HEK293 (cell line): ENCODE results near the gene FCER2.

Source experiments
- CTCF ChIA-PET: fragments of 350-600 bp; formaldehyde crosslinking; extraction: SDS; loops from one replicate; lab custom pipeline; 2021; ENCODE audit warnings: antibody characterized with exemption; lab: Yijun Ruan, JAX
- POLR2A ChIA-PET: fragments of 300-600 bp; formaldehyde crosslinking; extraction: SDS; loops from one replicate; lab custom pipeline; 2020; ENCODE audit warnings: antibody characterized with exemption, inconsistent platforms; lab: Yijun Ruan, JAX
- H3K27ac ChIP-seq: fragments of 200-500 bp; sonication (Bioruptor generic); 2 replicates; pipeline ENCODE4 v1.5.1; 2014; ENCODE audit warnings: low read depth, low read length, control low read depth, inconsistent platforms; ENCODE audit errors: extremely low read depth
- H3K36me3 ChIP-seq, 2 experiments: fragments of 200-500 bp in 1 of 2; sonication (Bioruptor generic) in 1 of 2; 1 replicate in 1 of 2; 2 replicates in 1 of 2; pipeline ENCODE4 v1.5.1; 2014 to 2017; ENCODE audit warnings: inconsistent platforms in 2 of 2, low read length in 2 of 2; ENCODE audit not compliant: control insufficient read depth in 2 of 2, insufficient read depth in 1 of 2
- H3K4me1 ChIP-seq: fragments of 200-500 bp; sonication (Bioruptor generic); 2 replicates; pipeline ENCODE4 v1.5.1; 2014; ENCODE audit warnings: mild to moderate bottlenecking, low read length, inconsistent platforms; ENCODE audit not compliant: control insufficient read depth, insufficient read depth
- H3K4me3 ChIP-seq: 2 replicates; pipeline ENCODE4 v1.5.1; 2011; ENCODE audit warnings: low read depth, mild to moderate bottlenecking, control low read depth, low read length, moderate library complexity
- H3K9me3 ChIP-seq: fragments of 200-500 bp; sonication (Bioruptor generic); 2 replicates; pipeline ENCODE4 v1.5.1; 2014; ENCODE audit warnings: low read depth, low read length, inconsistent platforms; ENCODE audit not compliant: control insufficient read depth, insufficient read depth
- GLIS2 ChIP-seq: fragments of 450-650 bp; formaldehyde crosslinking; IDR thresholded peaks from 2 replicates; pipeline ENCODE4 v1.5.1; 2016; ENCODE audit warnings: missing biosample characterization, missing genetic modification characterization
- KLF1 ChIP-seq: fragments of 450-650 bp; formaldehyde crosslinking; IDR thresholded peaks from 2 replicates; pipeline ENCODE4 v1.5.1; 2016; ENCODE audit warnings: missing biosample characterization, missing genetic modification characterization
- MYNN ChIP-seq: fragments of 450-650 bp; formaldehyde crosslinking; IDR thresholded peaks from 2 replicates; pipeline ENCODE4 v1.5.1; 2016; ENCODE audit warnings: missing biosample characterization, missing genetic modification characterization, borderline replicate concordance
- SCRT2 ChIP-seq: fragments of 450-650 bp; formaldehyde crosslinking; IDR thresholded peaks from 2 replicates; pipeline ENCODE4 v1.5.1; 2016; ENCODE audit warnings: missing biosample characterization, missing genetic modification characterization
- SETDB1 ChIP-seq: IDR thresholded peaks from one replicate; pipeline ENCODE4 v1.6.1; 2017; ENCODE audit warnings: mild to moderate bottlenecking, low read length, moderate library complexity, mixed read lengths; ENCODE audit not compliant: insufficient read length
- ZFP69B ChIP-seq: fragments of 450-650 bp; formaldehyde crosslinking; IDR thresholded peaks from 2 replicates; pipeline ENCODE4 v1.5.1; 2016; ENCODE audit warnings: missing biosample characterization, missing genetic modification characterization
- ZNF175 ChIP-seq: fragments of 450-650 bp; formaldehyde crosslinking; IDR thresholded peaks from 2 replicates; pipeline ENCODE4 v1.5.1; 2016; ENCODE audit warnings: missing biosample characterization, missing genetic modification characterization
- ZNF202 ChIP-seq: fragments of 450-650 bp; formaldehyde crosslinking; IDR thresholded peaks from 2 replicates; pipeline ENCODE4 v1.5.1; 2016; ENCODE audit warnings: missing biosample characterization, missing genetic modification characterization, borderline replicate concordance
- ZNF239 ChIP-seq: fragments of 450-650 bp; formaldehyde crosslinking; IDR thresholded peaks from 2 replicates; pipeline ENCODE4 v1.5.1; 2016; ENCODE audit warnings: missing biosample characterization, missing genetic modification characterization
- ZNF302 ChIP-seq: fragments of 450-650 bp; formaldehyde crosslinking; IDR thresholded peaks from 2 replicates; pipeline ENCODE4 v1.5.1; 2016; ENCODE audit warnings: missing biosample characterization, missing genetic modification characterization, low read depth
- ZNF335 ChIP-seq: fragments of 450-650 bp; formaldehyde crosslinking; conservative IDR thresholded peaks from 2 replicates; pipeline ENCODE4 v1.5.1; 2016; ENCODE audit warnings: missing biosample characterization, missing genetic modification characterization
- ZNF391 ChIP-seq: fragments of 450-650 bp; formaldehyde crosslinking; IDR thresholded peaks from 2 replicates; pipeline ENCODE4 v1.5.1; 2016; ENCODE audit warnings: low read depth, missing biosample characterization, missing genetic modification characterization, borderline replicate concordance
- ZNF426 ChIP-seq: fragments of 450-650 bp; formaldehyde crosslinking; IDR thresholded peaks from 2 replicates; pipeline ENCODE4 v1.5.1; 2017; ENCODE audit warnings: missing biosample characterization, missing genetic modification characterization, mild to moderate bottlenecking, inconsistent platforms, moderate library complexity
- ZNF433 ChIP-seq: fragments of 450-650 bp; formaldehyde crosslinking; IDR thresholded peaks from 2 replicates; pipeline ENCODE4 v1.5.1; 2016; ENCODE audit warnings: missing biosample characterization, missing genetic modification characterization, low read depth
- ZNF473 ChIP-seq: fragments of 450-650 bp; formaldehyde crosslinking; IDR thresholded peaks from 2 replicates; pipeline ENCODE4 v1.5.1; 2017; ENCODE audit warnings: missing biosample characterization, missing genetic modification characterization
- ZNF501 ChIP-seq: fragments of 450-650 bp; formaldehyde crosslinking; IDR thresholded peaks from 2 replicates; pipeline ENCODE4 v1.5.1; 2016; ENCODE audit warnings: missing biosample characterization, missing genetic modification characterization
- ZNF580 ChIP-seq: fragments of 450-650 bp; formaldehyde crosslinking; IDR thresholded peaks from 2 replicates; pipeline ENCODE4 v1.5.1; 2016; ENCODE audit warnings: missing biosample characterization, missing genetic modification characterization
- ZNF629 ChIP-seq: fragments of 450-650 bp; formaldehyde crosslinking; IDR thresholded peaks from 2 replicates; pipeline ENCODE4 v1.5.1; 2017; ENCODE audit warnings: missing biosample characterization, missing genetic modification characterization
- ZNF654 ChIP-seq: fragments of 450-650 bp; formaldehyde crosslinking; IDR thresholded peaks from 2 replicates; pipeline ENCODE4 v1.5.1; 2016; ENCODE audit warnings: low read depth, missing biosample characterization, missing genetic modification characterization
- ZNF660 ChIP-seq: fragments of 450-650 bp; IDR thresholded peaks from 2 replicates; pipeline ENCODE4 v1.5.1; 2018; ENCODE audit warnings: missing biosample characterization, mild to moderate bottlenecking, missing genetic modification characterization
- ZNF677 ChIP-seq: fragments of 450-650 bp; IDR thresholded peaks from 2 replicates; pipeline ENCODE4 v1.5.0; 2018; ENCODE audit warnings: missing biosample characterization, mild to moderate bottlenecking, missing genetic modification characterization, moderate library complexity
- ZNF776 ChIP-seq: fragments of 450-650 bp; formaldehyde crosslinking; IDR thresholded peaks from 2 replicates; pipeline ENCODE4 v1.5.0; 2017; ENCODE audit warnings: missing biosample characterization, missing genetic modification characterization, borderline replicate concordance
- ZNF777 ChIP-seq: fragments of 450-650 bp; formaldehyde crosslinking; IDR thresholded peaks from 2 replicates; pipeline ENCODE4 v1.5.1; 2017; ENCODE audit warnings: missing biosample characterization, missing genetic modification characterization, borderline replicate concordance
- ZSCAN23 ChIP-seq: fragments of 450-650 bp; formaldehyde crosslinking; IDR thresholded peaks from 2 replicates; pipeline ENCODE4 v1.5.1; 2016; ENCODE audit warnings: missing biosample characterization, missing genetic modification characterization
- TF ChIP-seq, protein P1 (sequence below): fragments of 450-650 bp; formaldehyde crosslinking; IDR thresholded peaks from 2 replicates; pipeline ENCODE4 v1.5.1; 2017; ENCODE audit warnings: missing biosample characterization, missing genetic modification characterization
- TF ChIP-seq, protein P2 (sequence below): fragments of 450-650 bp; formaldehyde crosslinking; IDR thresholded peaks from 2 replicates; pipeline ENCODE4 v1.5.1; 2016; ENCODE audit warnings: missing biosample characterization, missing genetic modification characterization

FCER2 gene

DNA sequence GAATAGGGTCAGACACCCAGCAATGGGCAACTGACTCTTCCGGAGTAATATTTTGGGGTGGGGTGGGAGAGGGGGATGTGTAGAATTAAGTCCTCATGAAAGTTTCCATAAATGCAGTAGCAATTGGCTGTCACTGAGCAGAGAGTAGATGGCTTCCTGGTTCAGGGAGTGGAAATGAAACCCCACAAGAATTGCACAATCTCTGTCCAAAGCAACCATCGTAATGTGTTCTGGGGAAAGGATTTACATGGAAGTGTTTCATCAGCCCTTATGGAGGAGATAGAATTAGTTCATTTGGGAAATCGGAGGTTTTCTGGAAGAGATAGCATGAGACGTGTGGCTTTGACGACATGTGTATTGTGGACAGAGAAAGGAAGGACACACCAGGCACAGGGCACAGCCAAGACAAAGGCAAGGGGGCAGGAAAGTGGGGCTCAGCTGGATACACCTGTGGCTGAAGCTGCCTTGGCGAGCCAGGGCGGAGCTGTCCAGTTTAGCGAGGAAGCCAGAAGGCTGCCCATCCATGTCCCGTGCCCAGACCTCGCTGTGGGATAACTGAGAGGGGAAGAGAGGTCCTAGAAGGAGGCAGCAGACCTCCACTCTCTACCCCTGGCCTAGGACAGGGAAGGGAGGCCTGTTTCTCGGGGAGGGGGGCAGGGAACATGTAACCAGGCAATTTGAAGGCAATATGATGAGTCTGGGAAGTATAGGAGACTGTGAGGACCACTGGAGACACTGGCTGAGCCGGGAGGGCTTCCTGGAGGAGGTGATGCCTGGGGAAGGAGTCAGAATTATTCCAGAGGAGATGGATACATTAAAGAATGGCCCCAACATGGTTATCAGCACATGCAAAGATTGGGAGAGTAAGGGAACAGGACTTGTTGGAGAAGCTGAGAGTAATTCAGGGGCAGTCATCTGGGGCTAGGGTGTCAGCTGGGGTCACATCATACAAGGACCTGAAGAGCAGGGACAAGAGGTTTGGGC, 32.6 kb upstream of the FCER2 start:
- no peaks in the 10 kb centered on the region for H3K36me3 ChIP-seq
- POLR2A ChIA-PET: no interaction called here
- H3K9me3 ChIP-seq: no peaks in the 10 kb centered on the region
- H3K4me3 ChIP-seq: no peak overlapping the region
- H3K27ac ChIP-seq: no peak overlapping the region
- peak; percentile 40; the same call in 1 of the 2 replicates for TF ChIP-seq SCRT2 (tag by site-specific recombination)
- no peak for TF ChIP-seq ZNF629 (tag by site-specific recombination)
- TF ChIP-seq, all 188 proteins: peak for 1
- CTCF ChIA-PET: interaction anchor here (0.7 kb wide), 1 partner anchor 319 kb away, joined by 5 read pairs; no protein-coding TSS in a partner anchor
- no peaks in the 10 kb centered on the region for H3K4me1 ChIP-seq

DNA sequence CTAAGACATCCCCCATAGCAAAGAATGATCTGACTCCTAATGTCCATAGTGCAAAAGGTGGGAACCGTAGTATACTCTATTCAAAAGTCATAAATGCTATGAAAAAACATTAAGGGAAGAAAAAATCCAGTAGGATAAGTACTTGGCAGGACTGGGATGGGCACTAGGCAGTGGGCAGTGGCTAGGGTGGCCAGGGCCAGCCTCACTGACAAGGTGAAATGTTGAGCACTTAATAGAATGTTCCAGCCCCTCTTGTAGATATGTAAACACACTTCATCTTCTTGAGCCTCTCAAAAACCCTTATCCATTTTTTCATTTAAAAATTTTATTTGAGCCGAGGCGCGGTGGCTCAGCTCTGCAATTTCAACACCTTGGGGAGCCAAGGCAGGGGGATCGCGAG, 31.4 kb upstream of the FCER2 start:
- no peak overlapping the region for H3K4me3 ChIP-seq
- ChIA-PET POLR2A (no interaction called here), CTCF (interaction anchor here (0.7 kb wide), 1 partner anchor 318 kb away, joined by 5 read pairs; no protein-coding TSS in a partner anchor)
- no peaks in the 10 kb centered on the region for H3K9me3 ChIP-seq
- no peak for TF ChIP-seq ZNF202 (tag by site-specific recombination)
- no peak for TF ChIP-seq ZNF175 (tag by site-specific recombination)
- TF ChIP-seq, protein P1, sequence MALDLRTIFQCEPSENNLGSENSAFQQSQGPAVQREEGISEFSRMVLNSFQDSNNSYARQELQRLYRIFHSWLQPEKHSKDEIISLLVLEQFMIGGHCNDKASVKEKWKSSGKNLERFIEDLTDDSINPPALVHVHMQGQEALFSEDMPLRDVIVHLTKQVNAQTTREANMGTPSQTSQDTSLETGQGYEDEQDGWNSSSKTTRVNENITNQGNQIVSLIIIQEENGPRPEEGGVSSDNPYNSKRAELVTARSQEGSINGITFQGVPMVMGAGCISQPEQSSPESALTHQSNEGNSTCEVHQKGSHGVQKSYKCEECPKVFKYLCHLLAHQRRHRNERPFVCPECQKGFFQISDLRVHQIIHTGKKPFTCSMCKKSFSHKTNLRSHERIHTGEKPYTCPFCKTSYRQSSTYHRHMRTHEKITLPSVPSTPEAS (tag by site-specific recombination): no peak
- TF ChIP-seq MYNN: no peak
- TF ChIP-seq ZNF580: no peak
- TF ChIP-seq ZNF660 (tag by site-specific recombination): no peak
- no peak for TF ChIP-seq ZFP69B (tag by site-specific recombination)
- no peak for TF ChIP-seq ZNF426 (tag by site-specific recombination)
- no peak for TF ChIP-seq ZNF302 (tag by site-specific recombination)
- TF ChIP-seq GLIS2 (tag by site-specific recombination): no peak
- no peak for TF ChIP-seq ZNF239 (tag by site-specific recombination)
- no peak for TF ChIP-seq ZNF335
- TF ChIP-seq ZNF776 (tag by site-specific recombination): no peak
- no peak for TF ChIP-seq ZNF677 (tag by site-specific recombination)
- H3K27ac ChIP-seq: no peak overlapping the region
- no peaks in the 10 kb centered on the region for H3K4me1 ChIP-seq
- no peaks in the 10 kb centered on the region for H3K36me3 ChIP-seq

GRCh38 chr19:7732045-7732444, 30.1 kb upstream of the FCER2 start, which contains the start of gene CLEC4G:
CLEC4G (minus strand) TSS chr19:7732110; CDS start chr19:7732102, 8 bp downstream.
- ChIA-PET POLR2A (no interaction called here), CTCF (no interaction called here)
- H3K9me3 ChIP-seq: no peaks in the 10 kb centered on the region
- no peaks in the 10 kb centered on the region for H3K4me1 ChIP-seq
- no peak within 1 kb of the TSS for H3K27ac ChIP-seq
- H3K36me3 ChIP-seq: no peaks in the 10 kb centered on the region
- H3K4me3 ChIP-seq: no peak within 1 kb of the TSS
- TF ChIP-seq SETDB1 (no peak), ZNF433 (no peak), KLF1 (no peak), ZNF391 (tag by site-specific recombination) (no peak), ZNF654 (tag by site-specific recombination) (no peak), ZNF473 (tag by site-specific recombination) (no peak), ZNF501 (no peak), ZNF777 (tag by site-specific recombination) (no peak), ZSCAN23 (tag by site-specific recombination) (no peak)
- TF ChIP-seq, protein P2, sequence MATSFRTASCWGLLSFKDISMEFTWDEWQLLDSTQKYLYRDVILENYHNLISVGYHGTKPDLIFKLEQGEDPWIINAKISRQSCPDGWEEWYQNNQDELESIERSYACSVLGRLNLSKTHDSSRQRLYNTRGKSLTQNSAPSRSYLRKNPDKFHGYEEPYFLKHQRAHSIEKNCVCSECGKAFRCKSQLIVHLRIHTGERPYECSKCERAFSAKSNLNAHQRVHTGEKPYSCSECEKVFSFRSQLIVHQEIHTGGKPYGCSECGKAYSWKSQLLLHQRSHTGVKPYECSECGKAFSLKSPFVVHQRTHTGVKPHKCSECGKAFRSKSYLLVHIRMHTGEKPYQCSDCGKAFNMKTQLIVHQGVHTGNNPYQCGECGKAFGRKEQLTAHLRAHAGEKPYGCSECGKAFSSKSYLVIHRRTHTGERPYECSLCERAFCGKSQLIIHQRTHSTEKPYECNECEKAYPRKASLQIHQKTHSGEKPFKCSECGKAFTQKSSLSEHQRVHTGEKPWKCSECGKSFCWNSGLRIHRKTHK (tag by site-specific recombination): no peak
